H1 (cell line): ENCODE results near the gene SVEP1. TPM values are rescaled to one million over a fixed set of nuclear protein-coding genes. Genes with fewer than 3 reads are reported as not detected.

Experiments used
- CTCF ChIA-PET: fragments of 300-600 bp; sonication (Branson Sonifier 250); formaldehyde crosslinking; loops from one replicate; lab custom pipeline; 2021; ENCODE audit not compliant: partially characterized antibody; lab: Charles Lee
- POLR2A ChIA-PET: fragments of 300-600 bp; sonication (Branson Sonifier 250); formaldehyde crosslinking; loops from one replicate; lab custom pipeline; 2021; ENCODE audit warnings: inconsistent platforms; ENCODE audit not compliant: partially characterized antibody; lab: Charles Lee
- DNase-seq, 2 experiments: peaks; one replicate each; pipeline versions ENCODE4 v3.0.0 to v3.0.0-alpha.2; 2010 to 2022; ENCODE audit warnings: low spot score in 2 of 2, low read depth in 1 of 2, mixed read lengths in 1 of 2
- FAIRE-seq: peaks from 2 replicates; lab custom pipeline; 2011; peaks lifted over from hg19 to GRCh38; lab: Jason Lieb, UNC
- H2AFZ ChIP-seq: 2 replicates; pipeline ENCODE4 v1.8.1; 2012; ENCODE audit warnings: low read length, inconsistent platforms
- H2AK5ac ChIP-seq: 2 replicates; pipeline ENCODE4 v1.6.1; 2013; ENCODE audit warnings: low read depth, low read length
- H2BK120ac ChIP-seq: replicated peaks from 2 replicates; pipeline ENCODE3; 2013; ENCODE audit warnings: low read depth, low read length, inconsistent platforms
- H2BK12ac ChIP-seq: 2 replicates; pipeline ENCODE4 v1.6.1; 2013; ENCODE audit warnings: low read depth, low read length
- H2BK15ac ChIP-seq: 2 replicates; pipeline ENCODE4 v1.6.1; 2013; ENCODE audit warnings: low read length
- H2BK20ac ChIP-seq: 2 replicates; pipeline ENCODE4 v1.6.1; 2013; ENCODE audit warnings: low read length
- H2BK5ac ChIP-seq: 2 replicates; pipeline ENCODE4 v1.6.1; 2013; ENCODE audit warnings: low read depth, low read length
- H3K14ac ChIP-seq: 2 replicates; pipeline ENCODE4 v1.6.1; 2013; ENCODE audit warnings: inconsistent platforms; ENCODE audit not compliant: insufficient read length
- H3K18ac ChIP-seq: 2 replicates; pipeline ENCODE4 v1.6.1; 2013; ENCODE audit warnings: low read length; ENCODE audit errors: extremely low read depth
- H3K23ac ChIP-seq: 2 replicates; pipeline ENCODE4 v1.6.1; 2013; ENCODE audit warnings: inconsistent platforms; ENCODE audit not compliant: insufficient read length
- H3K23me2 ChIP-seq: 2 replicates; pipeline ENCODE4 v1.6.1; 2013; ENCODE audit warnings: low read depth, low read length
- H3K27ac ChIP-seq: 2 replicates; pipeline ENCODE4 v1.6.1; 2011; ENCODE audit warnings: low read depth, low read length, inconsistent platforms
- H3K27me3 ChIP-seq, 4 experiments: replicated peaks in 1 of 4; 1 replicate in 1 of 4; 2 replicates in 3 of 4; pipeline versions ENCODE4 v1.6.1 to v1.8.1; 2011 to 2013; ENCODE audit warnings: low read length in 3 of 4, mild to moderate bottlenecking in 3 of 4, inconsistent platforms in 2 of 4, mixed read lengths in 2 of 4, moderate library complexity in 1 of 4; ENCODE audit not compliant: control insufficient read depth in 3 of 4, insufficient read depth in 3 of 4; ENCODE audit errors: extremely low read depth in 1 of 4
- H3K36me3 ChIP-seq, 4 experiments: 2 replicates each; pipeline versions ENCODE4 v1.6.1 to v1.8.1; 2011 to 2013; ENCODE audit warnings: mild to moderate bottlenecking in 4 of 4, low read length in 3 of 4, moderate library complexity in 2 of 4, control low read depth in 1 of 4, inconsistent platforms in 1 of 4; ENCODE audit not compliant: insufficient read depth in 4 of 4, control insufficient read depth in 2 of 4
- H3K4ac ChIP-seq: replicated peaks from 2 replicates; pipeline ENCODE3; 2013; ENCODE audit warnings: low read length, low read depth, mixed read lengths, inconsistent platforms; ENCODE audit not compliant: insufficient read length
- H3K4me1 ChIP-seq, 4 experiments: replicated peaks in 1 of 4; 1 replicate in 1 of 4; 2 replicates in 3 of 4; pipeline versions ENCODE4 v1.6.1 to v1.8.1; 2011 to 2013; ENCODE audit warnings: low read length in 3 of 4, inconsistent platforms in 2 of 4, mixed read lengths in 1 of 4; ENCODE audit not compliant: insufficient read depth in 4 of 4, control insufficient read depth in 3 of 4
- H3K4me2 ChIP-seq, 2 experiments: 2 replicates each; pipeline versions ENCODE4 v1.6.1 to v1.8.1; 2011 to 2013; ENCODE audit warnings: low read depth in 2 of 2, low read length in 2 of 2, control low read depth in 1 of 2, inconsistent platforms in 1 of 2, mild to moderate bottlenecking in 1 of 2; ENCODE audit not compliant: insufficient read depth in 1 of 2
- H3K4me3 ChIP-seq, 4 experiments: fragments of 200-600, 300-600 bp in 1 of 4; sonication (generic), shearing (Covaris generic), sonication (Bioruptor Twin) in 1 of 4; 2 replicates each; pipeline versions ENCODE4 v1.5.1 to v1.8.1; 2011 to 2016; ENCODE audit warnings: low read length in 4 of 4, low read depth in 3 of 4, control low read depth in 2 of 4, inconsistent platforms in 2 of 4, mild to moderate bottlenecking in 2 of 4, mixed read lengths in 1 of 4, moderate library complexity in 1 of 4; ENCODE audit not compliant: insufficient read depth in 2 of 4; ENCODE audit errors: extremely low read depth in 1 of 4
- H3K56ac ChIP-seq: replicated peaks from 2 replicates; pipeline ENCODE3; 2013; ENCODE audit warnings: low read depth, mild to moderate bottlenecking, mixed read lengths, low read length, inconsistent platforms; ENCODE audit not compliant: insufficient read length
- H3K79me1 ChIP-seq: 2 replicates; pipeline ENCODE4 v1.6.1; 2013; ENCODE audit warnings: low read depth, low read length, control low read depth
- H3K79me2 ChIP-seq, 2 experiments: 2 replicates each; pipeline versions ENCODE4 v1.6.1 to v1.8.1; 2012 to 2013; ENCODE audit warnings: low read length in 2 of 2, mild to moderate bottlenecking in 2 of 2, inconsistent platforms in 1 of 2; ENCODE audit not compliant: insufficient read depth in 2 of 2, control insufficient read depth in 1 of 2
- H3K9ac ChIP-seq, 4 experiments: replicated peaks in 1 of 4; 1 replicate in 1 of 4; 2 replicates in 3 of 4; pipeline versions ENCODE4 v1.6.1 to v1.8.1; 2011 to 2013; ENCODE audit warnings: low read depth in 3 of 4, low read length in 3 of 4, control low read depth in 2 of 4, mild to moderate bottlenecking in 2 of 4, moderate library complexity in 2 of 4, inconsistent platforms in 1 of 4; ENCODE audit errors: extremely low read depth in 1 of 4
- H3K9me3 ChIP-seq, 2 experiments: 2 replicates each; pipeline versions ENCODE4 v1.6.1 to v1.8.1; 2012 to 2013; ENCODE audit warnings: mild to moderate bottlenecking in 2 of 2, moderate library complexity in 2 of 2, control low read depth in 1 of 2, inconsistent platforms in 1 of 2, low read depth in 1 of 2, low read length in 1 of 2, mixed read lengths in 1 of 2; ENCODE audit not compliant: insufficient read depth in 2 of 2
- H4K20me1 ChIP-seq, 2 experiments: replicated peaks in 1 of 2; 2 replicates each; pipeline versions ENCODE3 to v1.8.1; 2011 to 2013; ENCODE audit warnings: inconsistent platforms in 2 of 2, low read length in 2 of 2, mild to moderate bottlenecking in 1 of 2; ENCODE audit not compliant: insufficient read depth in 2 of 2, control insufficient read depth in 1 of 2
- H4K5ac ChIP-seq: 2 replicates; pipeline ENCODE4 v1.6.1; 2013; ENCODE audit warnings: low read length, low read depth, mixed read lengths, inconsistent platforms; ENCODE audit not compliant: insufficient read length
- H4K8ac ChIP-seq: 2 replicates; pipeline ENCODE4 v1.8.0; 2013; ENCODE audit warnings: mild to moderate bottlenecking, moderate library complexity, low read length, inconsistent platforms; ENCODE audit not compliant: insufficient read depth; ENCODE audit errors: extremely low read depth
- H4K91ac ChIP-seq: replicated peaks from 2 replicates; pipeline ENCODE3; 2013; ENCODE audit warnings: low read length, mixed read lengths, inconsistent platforms; ENCODE audit not compliant: insufficient read length
- BCL11A ChIP-seq, 2 experiments: IDR thresholded peaks; one replicate each; pipeline ENCODE4 v1.6.1; 2011; ENCODE audit warnings: low read depth in 2 of 2, low read length in 2 of 2, mild to moderate bottlenecking in 2 of 2
- PHF8 ChIP-seq: fragments of 200-600 bp; sonication (generic); conservative IDR thresholded peaks from 2 replicates; pipeline ENCODE4 v1.7.1; 2012; ENCODE audit warnings: low read depth, mild to moderate bottlenecking, inconsistent platforms, low read length, moderate library complexity
- WGBS, 2 experiments: shearing (Covaris generic) in 1 of 2; methylation state at CpG; one replicate each; pipeline versions ENCODE4 v1.1.6 to v1.1.7; 2013 to 2015; ENCODE audit warnings: low lambda C conversion rate in 2 of 2, mixed read lengths in 2 of 2, inconsistent platforms in 1 of 2, low coverage in 1 of 2, missing lambda C conversion rate in 1 of 2; ENCODE audit not compliant: insufficient replicate concordance in 2 of 2, insufficient coverage in 1 of 2, insufficient read length in 1 of 2; ENCODE audit errors: extremely low coverage in 1 of 2, missing lambda C conversion rate in 1 of 2; 5-methylcytosine and 5-hydroxymethylcytosine counted together
- polyA plus RNA-seq, 7 experiments: library from polyadenylated mRNA; depleted of rRNA in 3 of 7; stranded (reverse) in 5 of 7; unstranded in 2 of 7; fragments of >200 nt in 5 of 7; fragments of 200-250 nt in 2 of 7; gene quantifications; 1 replicate in 5 of 7; 2 replicates in 1 of 7; 4 replicates in 1 of 7; pipeline versions ENCODE4 v1.2.1 to v1.2.3, GENCODE V29; 2011 to 2013; ENCODE audit warnings: missing spikeins in 2 of 7, mixed read lengths in 2 of 7
- total RNA-seq: library from RNA; stranded (reverse); fragmentation: NEBNext Ultra II Directional; extraction: Animal tissue kit (Norgen Biotek cat#: 25700); gene quantifications from 2 replicates; pipeline ENCODE4 v1.2.1, GENCODE V29; 2021
- TF ChIP-seq, protein P1 (sequence below): IDR thresholded peaks from 2 replicates; pipeline ENCODE4 v1.6.1; 2012; ENCODE audit warnings: low read length, inconsistent platforms

The SVEP1 gene
- total and polyA plus RNA-seq, 2 of the 8 experiments (the other 6 are each of a cell fraction or from before 2014, with no cell fraction given), result 0.11 to 0.37 TPM

DNA sequence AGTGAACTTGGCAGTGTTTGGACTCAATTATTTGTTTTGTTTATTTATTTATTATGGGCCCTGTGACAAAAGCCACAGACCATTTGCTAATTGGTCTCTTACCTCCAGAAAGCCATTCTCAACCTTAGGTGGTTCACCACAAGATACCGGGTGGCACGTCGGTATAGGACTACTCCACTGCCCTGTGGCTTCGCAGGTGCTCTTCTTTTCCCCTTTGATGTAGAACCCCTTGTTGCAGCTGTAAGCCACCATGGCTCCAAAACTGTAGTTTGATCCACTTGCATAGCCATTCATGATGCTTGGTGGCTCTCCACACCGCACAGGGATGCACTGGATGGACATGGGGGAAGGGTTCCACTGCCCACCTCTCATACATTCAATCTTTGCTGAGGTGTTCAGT is 168.6 kb downstream of the SVEP1 start:
- no peak overlapping the region for H2BK15ac ChIP-seq
- DNase-seq (no peak), FAIRE-seq (no peak)
- ChIA-PET CTCF (interaction anchor here (1.4 to 1.7 kb wide), 2 partner anchors 17 kb away, joined by 3 to 5 read pairs; no protein-coding TSS in a partner anchor), POLR2A (no interaction called here)
- 0 out of 7 replicates have a peak, but pooled peaks cover 0 to 3% (median 0%) of the 10 kb centered on the region in 4 experiments for H3K27me3 ChIP-seq
- H3K9me3 ChIP-seq, result no peaks in the 10 kb centered on the region
- H4K8ac ChIP-seq, result no peak overlapping the region
- no peaks in the 10 kb centered on the region for H3K79me1 ChIP-seq
- H2BK5ac ChIP-seq, result no peak overlapping the region
- H2BK20ac ChIP-seq, result no peak overlapping the region
- no peaks in the 10 kb centered on the region for H4K20me1 ChIP-seq
- H4K5ac ChIP-seq, result no peak overlapping the region
- TF ChIP-seq, protein P1, sequence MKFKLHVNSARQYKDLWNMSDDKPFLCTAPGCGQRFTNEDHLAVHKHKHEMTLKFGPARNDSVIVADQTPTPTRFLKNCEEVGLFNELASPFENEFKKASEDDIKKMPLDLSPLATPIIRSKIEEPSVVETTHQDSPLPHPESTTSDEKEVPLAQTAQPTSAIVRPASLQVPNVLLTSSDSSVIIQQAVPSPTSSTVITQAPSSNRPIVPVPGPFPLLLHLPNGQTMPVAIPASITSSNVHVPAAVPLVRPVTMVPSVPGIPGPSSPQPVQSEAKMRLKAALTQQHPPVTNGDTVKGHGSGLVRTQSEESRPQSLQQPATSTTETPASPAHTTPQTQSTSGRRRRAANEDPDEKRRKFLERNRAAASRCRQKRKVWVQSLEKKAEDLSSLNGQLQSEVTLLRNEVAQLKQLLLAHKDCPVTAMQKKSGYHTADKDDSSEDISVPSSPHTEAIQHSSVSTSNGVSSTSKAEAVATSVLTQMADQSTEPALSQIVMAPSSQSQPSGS, result no peak
- TF ChIP-seq PHF8 (no peak), BCL11A (IDR thresholded peaks at IDR 0.05; ENCODE audit: low read depth in 2 of 2, low read length in 2 of 2) (no peak)
- H3K4ac ChIP-seq, result no peak overlapping the region
- H3K27ac ChIP-seq, result no peak overlapping the region
- H3K4me2 ChIP-seq, result no peak overlapping the region
- no peaks in the 10 kb centered on the region for H3K23me2 ChIP-seq
- no peak overlapping the region for H2BK120ac ChIP-seq
- H3K9ac ChIP-seq, result no peak overlapping the region
- WGBS, 2 experiments, result 91% methylated on average over 5 of the region's 5 CpGs; no CpG with 5 or more reads in 1 of the 2 experiments
- H2AFZ ChIP-seq, result no peak overlapping the region
- no peak overlapping the region for H3K4me3 ChIP-seq
- no peak overlapping the region for H2AK5ac ChIP-seq
- H3K14ac ChIP-seq, result no peak overlapping the region
- no peak overlapping the region for H4K91ac ChIP-seq
- no peak overlapping the region for H3K23ac ChIP-seq
- no peak overlapping the region for H3K56ac ChIP-seq
- no peak overlapping the region for H3K18ac ChIP-seq
- H3K36me3 ChIP-seq, result no peaks in the 10 kb centered on the region
- H2BK12ac ChIP-seq, result no peak overlapping the region
- H3K4me1 ChIP-seq, result no peaks in the 10 kb centered on the region
- H3K79me2 ChIP-seq, result no peaks in the 10 kb centered on the region
